Ureter (tissue), 1 donor: ENCODE data around the gene STPG2. TPM values are rescaled to one million over a fixed set of nuclear protein-coding genes. Genes with fewer than 3 reads are reported as not detected.

ENCODE experiments used
- DNase-seq: peaks from one replicate; pipeline ENCODE4 v3.0.0-alpha.2; 2020; ENCODE audit warnings: low spot score
- total RNA-seq: library from RNA; stranded (reverse); gene quantifications from one replicate; pipeline ENCODE4 v1.2.4, GENCODE V29; 2023
- donor health status: DM: yes; HTN: yes; CAD: no.

Gene STPG2
- total RNA-seq, result 1.4 TPM

DNA sequence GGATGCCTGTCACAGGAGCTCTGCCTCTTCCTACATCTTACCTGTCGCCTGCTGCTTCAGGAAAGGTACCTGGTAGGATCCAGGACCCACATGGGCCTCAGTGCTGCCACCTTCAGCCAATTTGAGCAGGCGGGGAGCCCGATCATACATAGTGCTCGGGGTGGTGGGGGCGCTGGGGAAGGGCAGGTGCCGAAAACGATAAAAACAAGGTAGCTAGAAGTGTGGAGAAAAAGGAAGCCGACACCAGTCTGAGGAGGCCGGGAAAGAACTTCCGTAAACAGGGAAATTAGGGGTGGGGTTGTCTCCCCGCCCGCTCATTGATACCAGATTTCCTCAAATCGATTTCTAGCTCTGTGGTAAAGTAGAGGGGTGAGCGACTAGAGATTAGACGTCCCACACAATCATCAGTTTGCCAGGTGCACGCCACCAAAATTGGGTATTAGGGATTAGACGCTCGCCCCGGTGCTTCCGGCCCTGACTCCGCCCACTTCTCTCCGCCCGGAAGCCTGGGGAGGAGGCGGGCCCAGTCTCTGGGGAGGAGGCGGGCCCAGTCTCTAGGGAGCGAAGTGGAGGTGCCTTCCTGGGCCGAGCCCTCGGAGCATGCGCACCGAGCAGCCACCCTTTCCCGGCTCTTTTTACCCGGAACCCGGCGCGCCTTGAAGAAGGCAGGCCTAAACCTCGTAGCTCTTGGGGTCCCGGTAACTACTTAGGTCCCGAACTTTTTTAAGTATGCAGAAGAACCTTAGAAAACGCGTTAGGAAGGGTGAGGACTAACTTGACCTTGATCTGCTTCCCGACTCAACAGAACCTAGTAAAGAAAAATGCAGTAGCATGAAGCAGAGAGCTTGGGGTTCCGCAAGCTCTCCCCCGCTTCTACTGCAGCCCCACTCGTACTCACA, at the start of gene STPG2:
Gene STPG2, minus strand, starts transcription at position 476 of the 899 bp plus-strand sequence.
- peak; percentile 95 for DNase-seq

DNA sequence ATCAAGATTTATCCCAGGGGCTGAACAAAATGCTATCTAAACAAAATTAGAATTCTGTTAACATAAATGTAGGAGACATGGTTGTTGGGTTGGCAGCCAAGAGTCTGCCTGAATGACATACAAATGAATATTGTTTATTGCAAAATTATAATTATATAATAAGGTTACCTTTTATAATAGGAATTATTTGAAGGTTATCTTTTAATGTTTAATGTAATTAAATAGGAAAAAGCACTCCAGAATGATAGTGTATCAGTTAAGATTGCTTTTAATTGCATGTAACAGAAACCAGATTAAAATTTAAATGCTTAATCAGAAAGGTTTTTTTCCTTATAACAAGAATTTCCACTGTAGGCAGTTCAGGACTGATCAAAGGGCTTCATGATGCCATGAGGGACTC, 42.0 kb upstream of the STPG2 start:
- DNase-seq, result no peak

DNA sequence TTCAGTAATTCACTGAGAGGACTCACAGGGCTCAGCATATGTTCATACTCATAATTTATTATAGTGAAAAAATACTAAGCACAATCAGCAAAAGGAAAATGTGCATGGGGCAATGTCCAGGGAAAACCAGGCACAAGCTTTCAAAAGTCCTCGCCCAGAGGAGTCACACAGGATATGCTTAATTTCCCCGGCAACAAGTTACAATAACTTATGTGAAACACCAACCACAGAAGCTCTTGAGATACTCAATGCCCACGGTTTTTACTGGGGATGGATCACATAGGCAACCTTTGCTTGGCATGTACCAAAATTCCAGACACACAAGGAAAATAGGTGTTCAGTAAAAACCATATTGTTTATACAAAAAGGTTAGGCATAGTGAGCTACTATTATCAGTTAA, 38.5 kb upstream of the STPG2 start:
- no peak for DNase-seq

DNA sequence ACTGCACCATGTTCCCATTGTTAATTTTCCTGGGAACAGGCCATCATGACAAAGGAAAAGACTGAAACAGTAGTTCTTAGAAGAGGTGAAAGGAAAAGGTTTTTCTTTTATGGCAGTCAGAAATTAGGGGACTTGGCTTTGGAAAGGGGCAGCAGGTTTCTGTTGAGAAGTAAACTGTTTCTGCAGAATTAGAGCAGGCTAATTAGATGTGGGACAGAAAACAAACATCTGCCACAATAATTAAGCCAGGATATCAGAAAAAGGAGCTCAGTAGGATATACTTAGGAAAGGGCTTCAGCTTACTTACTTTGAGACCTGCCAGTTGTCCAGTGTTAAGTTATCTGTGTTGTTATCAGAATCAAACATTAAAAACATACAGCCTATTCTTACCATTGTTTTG, 36.7 kb upstream of the STPG2 start:
- no peak for DNase-seq

DNA sequence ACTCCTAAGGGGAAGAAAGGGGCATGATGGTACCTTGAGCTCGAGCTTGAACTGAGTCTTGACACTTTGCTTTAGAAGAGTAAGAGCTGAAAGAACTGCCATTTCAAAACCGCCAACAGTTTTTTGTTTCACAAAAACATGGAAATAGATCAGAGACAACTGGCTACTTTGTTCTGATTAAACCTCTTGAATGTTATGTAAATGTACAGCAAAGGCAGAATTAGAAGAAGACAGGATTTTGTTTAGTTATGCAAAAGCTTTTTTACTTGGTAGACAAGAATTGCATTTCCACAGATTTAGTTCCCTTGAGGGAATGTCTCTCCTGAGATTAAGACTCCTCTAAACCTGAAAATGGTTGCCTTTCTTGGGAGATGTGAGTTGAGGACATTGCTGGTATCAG, 33.3 kb upstream of the STPG2 start:
- no peak for DNase-seq

DNA sequence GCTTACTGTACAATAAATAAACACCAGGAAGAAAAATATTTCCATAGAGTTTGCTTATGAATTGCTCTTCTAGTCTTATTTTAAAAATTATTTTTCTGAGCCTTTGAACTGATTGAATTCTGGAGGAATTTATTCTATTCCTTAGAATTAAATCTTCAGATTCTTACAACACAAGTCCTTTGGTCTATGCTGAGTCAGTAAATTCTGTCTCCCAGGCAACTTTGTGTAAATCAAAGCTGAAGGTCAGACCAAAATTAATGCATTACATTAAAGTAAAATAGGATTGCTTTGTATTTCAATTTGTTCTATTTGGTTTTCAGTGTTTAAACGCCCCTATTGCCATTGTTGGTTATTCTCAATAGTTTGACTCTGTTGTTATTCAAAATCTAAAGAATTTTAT, 26.8 kb upstream of the STPG2 start:
- DNase-seq, result no peak

DNA sequence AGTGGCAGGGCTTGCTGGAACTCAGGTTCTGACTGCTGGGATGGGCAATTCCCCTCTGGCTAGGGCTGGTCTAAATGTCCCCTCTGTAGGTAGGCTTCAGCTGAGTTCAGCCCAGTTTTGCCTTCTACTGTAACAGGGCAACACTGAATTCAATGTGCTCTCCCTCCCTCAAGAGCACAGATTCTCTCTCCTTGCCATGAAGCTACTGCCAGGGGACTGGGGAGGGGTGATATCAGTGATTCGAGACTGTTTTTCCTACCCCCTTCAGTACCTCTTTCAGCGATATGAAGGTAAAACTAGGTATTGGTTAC, 23.4 kb upstream of the STPG2 start:
- no peak for DNase-seq

DNA sequence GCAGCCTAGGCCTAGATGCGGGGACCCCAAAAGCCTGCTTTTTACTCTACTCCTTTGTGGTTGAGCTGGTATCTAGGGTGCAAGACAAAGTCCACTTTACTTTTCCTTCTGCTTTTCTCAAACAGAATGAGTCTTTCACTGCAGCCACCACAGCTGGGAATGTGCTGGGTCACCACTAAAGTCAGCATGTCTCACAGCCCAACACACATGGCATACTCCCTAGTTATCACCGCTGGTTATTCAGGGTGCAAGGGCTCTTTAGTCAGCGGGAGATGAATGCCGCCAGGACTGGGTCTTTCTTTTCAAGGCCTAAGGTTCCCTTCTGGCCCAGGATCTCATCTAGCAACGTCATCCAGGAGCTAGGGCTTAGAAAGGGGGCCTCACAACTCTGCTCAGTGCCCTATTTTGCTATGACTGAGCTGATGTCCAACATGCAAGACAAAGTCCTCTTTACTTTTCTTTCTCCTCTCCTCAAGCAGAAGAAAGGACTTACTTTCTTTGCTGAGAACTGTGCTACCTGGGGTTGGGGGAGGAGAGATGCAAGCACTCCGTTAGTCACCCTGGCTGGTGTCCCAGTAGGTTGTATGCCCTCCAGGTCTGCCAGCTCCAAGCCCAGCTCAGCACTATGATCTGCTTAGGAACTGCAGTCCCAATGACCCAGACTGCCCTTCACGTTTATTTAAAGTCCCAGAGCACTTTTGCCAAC, 22.9 kb upstream of the STPG2 start:
- peak; percentile 58 for DNase-seq

DNA sequence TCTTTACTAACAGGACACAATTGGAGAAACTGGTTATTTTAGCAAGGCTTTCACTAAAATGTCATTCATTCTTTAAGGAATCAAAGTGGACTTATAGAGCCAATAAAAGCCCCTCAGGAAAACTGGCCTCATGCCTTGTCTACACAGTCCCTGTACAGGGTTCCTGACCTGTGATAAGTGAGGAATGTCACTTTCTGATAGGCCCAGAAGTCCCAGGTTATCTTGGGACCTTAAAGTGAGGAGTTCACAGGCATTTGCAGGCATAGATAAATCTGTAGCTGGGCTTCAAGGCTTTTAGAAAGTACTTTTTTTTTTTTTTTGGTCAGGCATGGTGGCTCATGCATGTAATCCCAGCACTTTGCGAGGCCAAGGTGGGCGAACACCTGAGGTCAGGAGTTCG, 19.4 kb upstream of the STPG2 start:
- DNase-seq, result no peak

DNA sequence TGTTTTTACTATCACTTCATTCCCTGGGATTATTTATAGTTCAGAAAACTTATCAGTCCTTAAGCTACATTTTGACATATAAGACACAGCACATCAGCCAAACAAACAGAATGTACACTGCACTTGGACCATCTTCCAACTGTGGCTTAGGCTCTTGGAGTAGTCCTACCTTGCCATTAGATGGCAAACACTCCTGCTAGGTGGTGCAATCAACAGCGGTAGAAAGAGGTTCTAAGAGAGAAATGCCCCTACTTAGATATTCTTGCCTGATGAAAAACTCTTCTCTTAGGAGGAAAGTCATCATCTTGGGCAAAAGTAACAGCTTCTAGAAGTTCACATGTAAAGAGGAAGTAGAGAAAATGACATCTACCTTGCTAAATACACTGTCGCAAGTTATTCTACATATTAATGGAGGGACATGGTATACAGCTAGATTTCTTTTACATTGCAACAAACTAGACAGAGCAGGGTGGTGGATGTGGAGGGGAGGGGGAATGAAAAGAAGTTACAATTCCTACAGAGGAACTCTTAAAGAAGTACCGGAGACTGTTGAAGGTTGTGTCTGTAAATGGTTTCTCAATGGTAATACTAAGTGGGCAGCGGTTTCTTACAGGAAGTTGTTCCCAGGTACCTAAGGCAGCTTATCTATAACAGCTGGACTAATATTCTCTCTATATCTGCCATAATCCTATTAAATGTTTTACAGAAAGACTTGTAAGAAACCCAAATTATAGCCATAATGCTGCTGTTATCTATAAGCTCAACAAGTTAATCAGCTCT, 8.1 kb upstream of the STPG2 start:
- no peak for DNase-seq

DNA sequence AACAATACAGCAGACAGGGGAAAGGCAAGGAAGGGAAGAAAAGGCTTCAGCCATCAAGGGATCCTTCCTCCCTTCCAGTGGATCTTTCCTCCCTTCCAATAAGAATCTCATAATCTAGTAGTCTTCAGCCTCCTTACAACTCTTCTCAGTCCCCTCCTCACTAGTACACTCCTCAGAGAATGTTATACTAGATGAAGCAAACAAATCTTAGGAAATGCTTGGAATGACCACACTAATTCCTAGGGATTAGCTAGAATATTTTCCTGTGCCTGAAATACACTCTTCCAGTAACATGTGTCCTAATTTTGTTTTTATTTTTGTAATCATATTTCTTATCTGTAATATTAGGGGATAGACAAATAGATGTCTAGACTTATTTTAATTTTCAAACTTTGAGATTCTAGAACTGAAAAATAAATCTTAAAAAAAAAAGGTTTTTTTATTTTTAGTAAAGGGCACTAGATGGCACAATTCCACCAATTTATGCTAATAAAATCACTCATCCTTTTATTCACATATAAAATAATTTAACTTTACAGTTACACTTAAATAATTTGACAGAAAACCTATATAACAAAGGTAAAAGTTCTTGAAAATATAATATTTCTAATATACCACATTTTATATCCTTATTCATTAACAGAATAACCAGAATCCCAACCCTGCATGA, 7.0 kb upstream of the STPG2 start:
- no peak for DNase-seq

DNA sequence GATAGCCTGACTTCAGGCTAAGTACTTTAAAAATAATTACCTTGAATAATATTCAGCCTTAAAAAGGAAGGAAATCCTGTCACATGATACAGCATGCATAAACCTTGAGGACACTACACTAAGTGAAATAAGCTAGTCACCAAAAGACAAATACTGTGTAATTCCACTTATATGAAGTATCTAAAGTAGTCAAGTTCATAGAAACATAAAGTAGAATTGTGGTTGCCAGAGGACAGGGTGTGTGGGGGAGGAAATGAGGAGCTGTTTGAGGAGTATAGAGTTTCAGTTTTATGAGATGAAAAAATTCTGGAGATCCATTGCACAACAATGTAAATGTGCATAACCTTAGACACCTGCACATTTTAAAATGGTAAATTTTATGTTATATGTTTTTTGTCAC, 5.6 kb upstream of the STPG2 start:
- no peak for DNase-seq

DNA sequence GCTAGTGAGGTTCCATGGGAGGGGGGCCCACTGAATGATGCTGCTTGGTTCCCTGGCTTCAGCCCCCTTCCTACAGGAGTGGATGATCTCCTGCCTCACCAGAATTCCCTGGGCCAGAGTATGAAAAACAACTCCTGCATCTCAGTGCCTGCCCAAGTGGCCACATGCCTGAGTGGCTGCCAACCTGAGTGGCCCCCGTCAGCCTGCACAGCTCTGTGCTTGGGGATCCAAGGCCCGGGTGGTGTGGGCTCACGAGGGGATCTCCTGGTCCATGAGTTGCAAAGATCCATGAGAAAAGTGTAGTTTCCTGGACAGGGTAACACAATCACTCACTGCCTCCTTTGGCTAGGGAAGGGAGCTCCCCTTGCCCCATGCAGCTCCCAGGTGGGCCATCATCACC, 17.1 kb downstream of the STPG2 start:
- DNase-seq, result no peak

DNA sequence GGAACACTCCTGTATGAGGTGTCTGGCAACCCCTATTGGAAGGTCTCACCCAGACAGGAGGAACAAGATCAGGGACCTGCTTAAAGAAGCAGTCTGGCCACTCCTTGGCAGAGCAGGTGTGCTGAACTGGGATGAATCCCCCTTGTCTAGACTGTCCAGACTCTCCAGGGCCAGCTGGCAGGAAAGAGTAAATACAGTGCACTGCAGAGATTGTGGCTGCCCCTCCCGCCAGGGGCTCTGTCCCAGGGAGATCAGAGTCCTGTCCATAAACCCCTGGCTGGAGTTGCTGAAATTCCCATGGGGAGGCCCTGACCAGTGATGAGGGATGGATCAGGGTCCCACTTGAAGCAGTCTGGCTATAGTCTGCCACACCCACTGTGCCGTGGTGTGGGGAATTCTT, 17.7 kb downstream of the STPG2 start:
- no peak for DNase-seq

DNA sequence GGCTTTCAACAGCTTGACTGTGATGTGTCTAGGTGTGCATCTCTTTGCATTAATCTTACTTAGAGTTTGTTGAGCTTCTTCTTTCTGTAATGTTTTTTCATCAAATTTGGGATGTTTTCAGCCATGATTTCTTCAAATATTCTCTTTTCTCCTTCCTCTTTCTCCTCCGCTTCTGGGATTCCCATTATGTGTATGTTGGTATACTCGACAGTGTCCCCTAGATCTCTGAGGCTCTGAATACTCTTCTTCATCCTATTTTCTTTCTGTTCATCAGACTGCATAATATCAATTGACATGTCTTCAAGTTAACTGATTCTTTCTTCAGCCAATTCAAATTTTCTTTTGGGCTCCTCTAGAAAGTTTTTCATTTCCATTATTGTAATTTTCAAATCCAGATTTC, 25.9 kb downstream of the STPG2 start:
- DNase-seq, result no peak

DNA sequence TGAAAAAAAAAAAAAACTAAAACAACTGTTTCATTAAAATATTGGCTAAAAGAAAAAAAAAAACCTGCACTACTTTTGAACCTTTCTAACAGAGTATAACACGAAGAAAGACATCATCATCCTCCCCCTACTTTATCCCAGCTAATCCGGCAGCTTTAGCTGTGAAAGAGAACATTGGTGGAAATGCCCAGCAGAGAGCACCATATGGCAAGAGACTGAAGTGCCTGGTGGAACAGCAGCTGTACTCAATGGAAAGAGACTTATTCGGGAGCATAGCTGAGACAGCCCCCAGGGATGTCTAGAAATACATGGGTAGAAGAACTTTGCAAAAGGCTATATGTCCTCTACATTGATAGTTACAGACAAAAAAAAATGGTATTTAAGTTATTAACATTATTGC, 30.3 kb downstream of the STPG2 start:
- no peak for DNase-seq

DNA sequence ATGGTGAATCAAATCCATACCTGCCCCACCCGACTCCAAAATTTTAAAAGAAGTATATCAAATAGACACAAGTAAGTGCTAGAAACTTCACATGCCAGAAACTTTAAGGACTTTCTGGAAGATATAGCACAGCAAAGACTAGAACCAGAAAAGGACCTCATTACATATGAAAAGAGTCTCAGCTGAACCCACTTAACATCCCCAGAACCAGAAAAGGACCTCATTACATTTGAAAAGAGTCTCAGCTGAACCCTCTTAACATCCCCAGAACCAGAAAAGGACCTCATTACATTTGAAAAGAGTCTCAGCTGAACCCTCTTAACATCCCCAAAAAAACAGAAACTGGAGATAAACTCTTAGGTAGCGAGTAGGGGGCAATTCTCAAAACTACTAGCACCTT, 32.3 kb downstream of the STPG2 start:
- no peak for DNase-seq

DNA sequence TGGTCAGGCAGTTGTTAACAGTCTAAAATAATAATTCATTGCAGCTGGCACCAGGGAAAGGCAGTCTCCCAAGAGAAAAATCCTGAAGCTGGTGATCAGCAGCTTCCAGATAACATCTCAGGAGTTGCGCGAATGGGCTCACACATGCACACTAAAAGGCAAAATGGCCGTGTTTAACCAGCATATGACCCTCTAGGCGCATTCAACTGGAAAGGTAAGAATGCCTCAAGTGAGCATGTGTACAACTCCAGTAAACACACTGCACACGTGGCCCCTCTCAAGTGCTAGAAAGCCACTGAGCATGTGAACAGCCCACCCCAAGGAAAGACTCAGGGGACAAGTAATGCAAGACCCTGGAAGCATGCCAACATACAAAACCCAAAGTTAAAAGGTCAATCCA, 33.1 kb downstream of the STPG2 start:
- no peak for DNase-seq

DNA sequence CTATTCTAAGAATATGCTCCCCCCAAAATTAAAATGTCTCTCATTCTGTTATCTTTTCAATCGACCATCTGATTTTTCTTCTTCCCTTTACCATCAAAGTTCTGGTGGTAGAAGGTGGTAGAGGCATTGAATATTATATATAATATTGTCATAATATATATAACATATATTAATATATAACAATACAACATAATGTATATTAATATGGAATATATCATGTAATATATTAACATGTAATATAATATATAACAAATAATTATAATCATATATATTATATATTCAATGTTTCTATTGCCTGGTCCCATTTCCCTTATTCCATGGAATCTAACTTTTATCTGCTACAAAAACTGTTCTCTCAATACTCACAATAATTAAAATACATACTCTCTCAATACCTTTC, 40.6 kb downstream of the STPG2 start:
- no peak for DNase-seq

DNA sequence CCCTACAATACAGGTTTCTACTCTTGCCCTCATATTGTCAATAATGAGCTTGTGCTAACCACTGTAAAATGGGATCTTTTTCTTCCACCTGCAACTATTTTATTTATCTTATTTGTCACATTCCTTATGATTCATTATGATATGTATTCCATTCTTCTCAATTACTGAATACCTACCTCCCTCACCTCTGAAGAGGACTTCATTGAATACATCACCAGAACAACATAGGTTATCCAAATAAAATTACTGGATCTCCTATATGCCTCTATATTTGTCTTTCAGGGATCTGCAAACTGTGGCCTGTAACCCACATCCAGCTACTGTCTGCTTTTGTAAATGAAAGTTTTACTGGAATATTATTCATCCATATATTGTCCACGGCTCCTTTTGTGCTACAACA, 41.3 kb downstream of the STPG2 start:
- no peak for DNase-seq

DNA sequence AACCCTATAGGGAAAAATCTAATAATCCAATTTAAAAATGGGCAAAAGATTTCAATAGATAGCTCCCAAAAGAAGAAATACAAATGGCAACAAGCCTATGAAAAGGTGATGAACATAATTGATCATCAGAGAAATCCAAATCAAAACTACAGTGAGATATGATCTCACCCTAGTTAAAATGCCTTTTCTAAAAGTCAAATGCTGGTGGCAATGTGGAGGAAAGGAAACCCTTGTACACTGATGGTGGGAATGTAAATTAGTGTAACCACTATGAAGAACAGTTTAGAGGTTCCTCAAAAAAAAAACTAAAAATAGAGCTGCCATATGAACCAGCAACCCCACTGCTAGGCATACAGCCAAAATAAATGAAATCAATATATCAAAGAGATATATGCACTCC, 44.5 kb downstream of the STPG2 start:
- DNase-seq, result no peak

DNA sequence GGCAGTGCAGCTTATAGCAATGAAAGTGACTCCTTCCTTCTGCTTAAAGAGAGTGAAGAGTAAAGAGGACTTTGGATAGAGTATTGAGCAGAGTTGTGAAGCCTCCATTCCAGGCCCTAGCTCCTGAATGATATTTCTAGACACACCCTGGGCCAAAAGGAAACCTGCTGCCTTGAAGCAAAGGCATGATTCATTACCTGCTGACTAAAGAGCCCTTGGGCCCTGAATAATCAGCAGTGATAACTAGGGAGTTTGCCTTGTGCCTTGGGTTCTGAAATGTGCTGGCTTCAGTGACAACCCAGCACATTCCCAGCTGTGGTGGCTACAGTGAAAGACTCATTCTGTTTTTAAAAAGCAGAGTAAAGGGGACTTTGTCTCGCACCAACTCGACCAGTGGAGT, 49.2 kb downstream of the STPG2 start:
- no peak for DNase-seq
